HG03354 (cell line): Measurements from ENCODE around the gene PPP1R3F.
"Not testable (repeated sequence)": the region's sequence is repeated elsewhere in the genome, so short reads cannot be mapped to it uniquely, and the experiment has no call there.

Source experiments
- ATAC-seq: cut with Tn5 transposase; IDR thresholded peaks from one replicate; pipeline ENCODE4 v1.9.1; 2021; ENCODE audit warnings: mild to moderate bottlenecking; ENCODE audit not compliant: unreplicated experiment, poor library complexity, severe bottlenecking

PPP1R3F gene

DNA sequence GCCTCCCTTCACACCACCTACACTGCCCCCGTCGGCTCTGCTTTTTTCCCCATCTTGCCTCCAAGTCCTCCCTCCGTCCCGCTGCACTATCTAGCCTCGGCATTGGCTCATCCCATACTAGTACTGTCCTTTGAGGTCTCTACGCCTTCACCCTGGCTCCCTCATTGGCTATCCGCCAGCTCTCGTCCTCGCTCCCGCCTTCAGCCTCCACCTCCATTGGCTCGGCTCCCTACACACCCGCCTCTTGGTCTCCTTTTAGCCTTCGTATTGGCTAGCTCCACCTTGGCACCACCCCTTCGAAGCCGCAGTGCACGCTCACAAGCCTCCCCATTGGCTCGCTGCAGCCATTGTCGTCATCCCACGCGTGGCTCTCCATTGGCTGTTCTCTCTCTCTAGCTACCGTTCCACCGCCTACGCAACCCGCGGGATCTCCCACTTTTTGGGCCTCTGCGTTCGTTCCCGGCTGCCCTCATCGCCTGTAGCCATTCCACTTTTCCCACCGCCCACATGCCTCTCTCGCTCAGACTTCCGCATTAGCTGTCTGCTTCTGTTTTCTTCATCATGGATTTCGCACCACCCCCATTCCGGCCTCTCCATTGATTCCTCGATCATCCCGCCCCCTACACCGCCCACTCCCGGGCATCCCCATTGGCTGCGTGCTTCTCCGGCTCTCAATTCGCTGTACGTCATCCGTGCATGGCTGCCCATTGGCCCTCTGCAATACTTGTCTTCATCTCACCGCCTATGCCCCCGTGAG lies 405 bp upstream of the PPP1R3F start:
- ATAC-seq, result peak; percentile 87

- ATAC-seq, result no peak
Observed at GRCh38 chrX:49270249-49270921, 792 bp downstream of the PPP1R3F start.

- ATAC-seq, result no peak
Observed at GRCh38 chrX:49271341-49271740, 1.7 kb downstream of the PPP1R3F start.

- ATAC-seq, result no peak
Observed at GRCh38 chrX:49272421-49272820, 2.8 kb downstream of the PPP1R3F start.

- ATAC-seq, result no peak
Observed at GRCh38 chrX:49273181-49273727, 3.7 kb downstream of the PPP1R3F start.

DNA sequence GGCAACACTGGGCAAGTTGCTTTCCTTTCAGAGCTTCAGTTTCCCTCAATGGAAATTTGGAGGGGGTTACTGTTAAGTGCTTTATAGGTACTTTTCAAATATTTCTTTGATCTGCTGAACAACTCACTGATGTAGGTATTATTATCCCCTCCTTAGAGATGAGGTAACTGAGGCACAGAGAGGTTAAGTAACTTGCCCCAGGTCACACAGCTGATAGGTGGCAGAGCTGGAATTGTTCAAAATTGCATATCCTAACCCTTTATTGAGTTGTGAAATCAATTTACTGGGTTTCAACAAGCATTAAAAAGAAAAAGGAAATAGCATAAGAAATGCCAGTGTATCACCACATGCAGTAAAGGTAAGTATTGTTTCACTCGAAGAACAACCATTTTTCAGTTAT lies 6.6 kb downstream of the PPP1R3F start:
- no peak for ATAC-seq

DNA sequence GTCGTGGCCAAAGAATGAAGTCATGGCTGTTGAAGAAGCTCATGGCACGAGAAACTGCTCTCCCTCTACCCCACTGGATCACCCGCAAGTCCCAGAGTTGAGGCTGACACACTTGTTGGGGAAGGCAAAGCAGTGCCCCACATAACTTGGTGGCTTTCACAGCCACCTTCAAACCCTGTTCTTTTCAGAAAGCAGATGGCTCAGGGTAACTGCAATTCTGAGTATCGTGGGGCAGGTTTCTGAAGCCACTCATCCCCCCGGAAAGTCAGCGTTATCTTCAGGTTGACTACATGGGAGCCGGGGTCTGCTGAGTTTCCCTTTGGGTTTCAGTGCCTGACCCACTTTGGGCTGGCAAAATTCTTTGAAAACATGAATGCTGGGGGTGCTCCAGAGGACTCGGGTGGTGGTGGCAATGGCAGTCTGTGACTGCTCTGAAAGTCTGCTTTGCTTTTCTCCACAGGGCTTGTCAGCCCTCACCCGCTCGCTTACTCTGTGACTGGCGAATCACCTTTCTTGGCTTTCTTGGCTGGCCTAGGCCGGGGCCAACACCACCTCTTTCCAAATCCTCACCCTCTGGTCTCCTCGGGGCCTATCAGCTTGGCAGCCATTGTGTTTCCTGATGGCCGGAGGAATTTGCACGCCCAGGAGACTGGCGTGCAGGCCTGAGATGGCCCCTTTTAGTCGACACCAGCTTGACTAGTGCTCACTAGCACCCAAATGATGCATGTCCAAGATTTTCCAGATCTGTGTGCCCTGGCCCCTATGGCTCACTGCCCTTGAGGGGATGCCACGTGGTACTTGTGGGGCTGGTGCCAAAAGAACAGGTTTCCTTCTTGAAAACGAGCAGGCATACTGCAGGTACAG lies 7.3 kb downstream of the PPP1R3F start:
- no peak for ATAC-seq

GRCh38 chrX:49277535-49277830 lies 7.9 kb downstream of the PPP1R3F start:
- ATAC-seq, result no peak

DNA sequence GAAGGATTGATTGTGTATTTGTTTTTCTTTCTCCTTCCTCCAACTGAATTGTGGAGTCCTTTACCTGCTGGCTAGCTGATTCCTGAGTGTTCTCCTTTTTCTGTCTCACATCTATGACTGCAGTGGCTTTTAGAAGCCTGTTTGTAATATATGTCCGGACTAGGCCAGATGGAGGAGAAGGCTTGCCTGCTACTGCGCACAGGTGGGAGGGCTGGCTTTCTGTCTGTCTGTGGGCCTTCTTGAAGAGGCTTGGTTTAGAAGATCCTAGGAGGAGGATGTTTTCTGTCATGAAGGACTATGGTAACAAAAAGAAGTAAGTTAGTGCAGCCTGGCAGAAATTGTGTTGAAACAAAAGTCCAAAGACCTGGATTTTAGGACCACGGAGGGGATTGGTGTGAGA lies 8.5 kb downstream of the PPP1R3F start:
- no peak for ATAC-seq

GRCh38 chrX:49282647-49283011 lies 13.0 kb downstream of the PPP1R3F start:
- no peak for ATAC-seq

DNA sequence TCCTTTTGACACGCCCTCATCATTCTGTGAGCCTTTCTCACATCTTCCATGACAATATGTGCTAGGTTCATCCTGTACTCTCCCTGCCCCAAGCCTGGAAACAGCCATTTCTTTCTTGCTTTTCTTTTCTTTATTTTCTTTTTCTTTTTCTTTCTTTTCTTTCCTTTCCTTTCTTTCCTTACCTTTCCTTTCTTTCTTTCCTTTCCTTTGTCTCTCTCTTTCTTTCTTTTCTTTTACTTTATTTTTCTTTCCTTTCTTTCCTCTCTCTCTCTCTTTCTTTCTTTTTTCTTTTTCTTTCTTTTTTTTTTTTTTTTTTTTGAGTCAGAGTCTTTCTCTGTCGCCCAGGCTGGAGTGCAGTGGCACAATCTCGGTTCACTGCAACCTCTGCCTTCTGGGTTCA lies 14.6 kb downstream of the PPP1R3F start:
- no peak for ATAC-seq

DNA sequence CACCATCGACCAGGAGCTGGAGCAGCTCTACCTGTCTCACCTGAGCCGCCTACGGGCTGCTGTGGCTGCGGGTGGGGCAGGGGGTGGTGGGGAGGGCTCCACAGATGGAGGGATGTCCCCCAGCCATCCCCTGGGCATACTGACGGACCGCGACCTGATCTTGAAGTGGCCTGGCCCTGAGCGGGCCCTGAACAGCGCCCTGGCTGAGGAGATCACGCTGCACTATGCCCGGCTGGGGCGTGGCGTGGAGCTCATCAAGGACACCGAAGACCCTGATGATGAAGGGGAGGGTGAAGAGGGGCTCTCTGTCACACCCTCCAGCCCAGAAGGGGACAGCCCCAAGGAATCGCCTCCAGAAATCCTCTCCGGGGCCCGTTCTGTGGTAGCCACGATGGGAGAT lies 16.5 kb downstream of the PPP1R3F start:
- ATAC-seq, result no peak

GRCh38 chrX:49286581-49286980 lies 17.0 kb downstream of the PPP1R3F start:
- no peak for ATAC-seq

DNA sequence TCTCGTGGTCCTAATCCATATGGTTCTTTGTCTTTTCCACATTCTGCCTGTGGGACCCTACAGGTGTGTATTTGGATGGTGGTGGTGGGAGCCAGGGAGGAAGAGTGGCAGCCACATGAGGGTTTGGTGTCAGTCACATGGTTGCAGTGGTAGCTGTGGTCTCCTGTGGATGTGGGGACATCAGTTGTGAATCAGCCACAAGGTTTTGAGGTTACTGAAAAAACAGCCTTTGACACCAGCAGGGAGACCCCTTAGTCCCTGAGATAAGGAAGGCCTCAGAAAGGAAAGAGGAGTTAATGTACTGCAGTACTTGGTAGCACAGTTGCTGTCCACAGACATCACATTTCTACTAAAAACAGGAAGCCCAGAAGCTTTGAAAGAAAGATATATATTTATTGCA lies 18.1 kb downstream of the PPP1R3F start:
- ATAC-seq, result no peak

DNA sequence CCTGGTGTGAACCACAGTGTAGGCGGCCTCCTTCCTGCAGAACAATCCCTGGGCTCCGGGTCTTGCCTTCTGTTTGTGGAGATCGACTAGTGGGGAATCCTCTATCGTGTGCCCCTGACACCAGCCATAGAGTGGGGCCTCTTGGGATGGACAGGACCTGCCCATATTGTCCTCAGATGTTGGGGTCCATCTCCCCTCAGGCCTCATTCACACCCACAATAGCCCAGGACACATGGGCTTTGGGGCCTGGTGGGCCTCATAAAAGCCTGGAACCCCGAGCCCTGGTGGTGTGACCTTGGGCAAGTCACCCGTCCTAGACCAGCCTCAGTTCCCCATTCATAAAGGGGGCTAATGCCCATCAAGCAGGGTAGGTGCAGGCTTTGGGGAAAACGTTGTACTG lies 20.6 kb downstream of the PPP1R3F start:
- ATAC-seq, result no peak

GRCh38 chrX:49291615-49292337 lies 22.2 kb downstream of the PPP1R3F start:
- ATAC-seq, result peak; percentile 57

- ATAC-seq, result no peak
Observed at GRCh38 chrX:49292400-49293362, 23.1 kb downstream of the PPP1R3F start.

- not testable (repeated sequence) for ATAC-seq
Observed at GRCh38 chrX:49299293-49299692, 29.7 kb downstream of the PPP1R3F start.

GRCh38 chrX:49300703-49301102 lies 31.1 kb downstream of the PPP1R3F start:
- no peak for ATAC-seq
